Measurements from ENCODE around the gene GNAS-AS1. TPM values are rescaled to one million over a fixed set of nuclear protein-coding genes. Genes with fewer than 3 reads are reported as not detected.
A peak's percentile ranks its signal among the peaks of the same experiment; 100 is the strongest.

Gene GNAS-AS1
- total and polyA plus RNA-seq, 2 donors (not counting 1 experiment from before 2014, with no cell fraction given), result 1.5 TPM; not detected in 1

- no peak for ATAC-seq (ENCODE audit: low read depth)
- intact Hi-C loops (cut with micrococcal nuclease), result no loop called here
- POLR2A ChIA-PET, result no interaction called here
Observed at GRCh38 chr20:58865843-58866242, 15.1 kb upstream of the GNAS-AS1 start.

DNA sequence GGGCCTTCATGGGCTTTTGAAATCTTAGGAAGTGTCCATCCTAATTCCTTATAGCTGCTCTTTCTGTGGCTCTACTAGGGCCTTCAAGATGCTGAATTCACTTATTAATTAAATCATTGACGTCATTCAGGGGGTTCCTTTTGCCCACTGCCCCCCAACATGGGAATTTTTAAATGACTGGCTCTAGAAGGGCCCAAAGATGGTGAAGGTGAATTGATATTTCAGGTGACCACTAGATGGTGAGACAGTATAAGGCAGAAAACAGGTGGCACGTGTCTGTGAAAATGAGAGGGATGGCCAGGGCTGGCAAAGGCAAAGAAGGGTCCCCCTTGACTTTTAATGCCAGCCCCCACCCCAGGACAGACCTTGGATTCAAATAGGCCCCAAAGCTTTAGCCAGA, 13.6 kb upstream of the GNAS-AS1 start:
- POLR2A ChIA-PET, result no interaction called here
- H3K27ac Mint-ChIP-seq, result no peak overlapping the region
- CTCF ChIA-PET, result interaction anchor here (0.9 to 6.6 kb wide), 9 partner anchors 10 to 631 kb away, joined by 3 to 58 read pairs (median 4); no protein-coding TSS in a partner anchor
- DNase-seq (peak; percentile 48), ATAC-seq (ENCODE audit: low read depth) (no peak)
- Histone ChIP-seq H3K4me2 (replicated peaks; ENCODE audit: low read depth, low read length, poor library complexity, severe bottlenecking) (no peak overlapping the region), H3K27ac (ENCODE audit: low read length in 2 of 2) (no peak overlapping the region), H3K9me3 (ENCODE audit: control extremely low read depth in 1 of 3, control insufficient read depth in 2 of 3, insufficient read depth in 1 of 3, low read length in 2 of 3) (no peaks in the 10 kb centered on the region), H4K20me1 (ENCODE audit: control insufficient read depth, insufficient read depth, low read length, poor library complexity, severe bottlenecking) (no peaks in the 10 kb centered on the region), H3K4me3 (ENCODE audit: control extremely low read depth in 1 of 5, extremely low read depth in 1 of 5, insufficient read depth in 1 of 5, low read depth in 2 of 5, low read length in 4 of 5) (no peak overlapping the region), H3K27me3 (replicated peaks in 1 of 4; ENCODE audit: control extremely low read depth in 1 of 4, control insufficient read depth in 3 of 4, insufficient read depth in 4 of 4, low read length in 3 of 4) (peaks cover 0 to 10% (median 3%) of the 10 kb centered on the region in 4 experiments), H2AFZ (ENCODE audit: insufficient read depth, low read depth, low read length, poor library complexity, severe bottlenecking) (no peak overlapping the region), H3K79me2 (ENCODE audit: control insufficient read depth, insufficient read depth, low read length) (no peaks in the 10 kb centered on the region), H3K4me1 (ENCODE audit: control insufficient read depth in 2 of 2, insufficient read depth in 2 of 2, low read length in 2 of 2) (peaks cover 0 to 2% of the 10 kb centered on the region in 2 donors), H3K9ac (ENCODE audit: low read length) (no peak overlapping the region), H3K36me3 (replicated peaks in 1 of 2; ENCODE audit: control extremely low read depth in 1 of 2, control insufficient read depth in 1 of 2, extremely low read depth in 1 of 2, insufficient read depth in 2 of 2, low read length in 1 of 2) (no peaks in the 10 kb centered on the region)
- no CpG with 5 or more reads among the region's 2 CpGs for WGBS (ENCODE audit: insufficient coverage)
- peaks cover 22% of the 10 kb centered on the region for H3K27me3 Mint-ChIP-seq
- intact Hi-C loops (cut with micrococcal nuclease), result loop anchor here (1.0 kb wide), 1 partner anchor 343 kb away; no protein-coding TSS in a partner anchor
- peak; percentile 55 for TF ChIP-seq CTCF (IDR thresholded peaks at IDR 0.05)
- no peak for TF ChIP-seq EZH2 (IDR thresholded peaks at IDR 0.05; ENCODE audit: borderline replicate concordance, insufficient read depth, low read depth, low read length, poor library complexity, severe bottlenecking)
- H3K9me3 Mint-ChIP-seq (ENCODE audit: insufficient read depth), result no peaks in the 10 kb centered on the region
- H3K4me3 Mint-ChIP-seq, result no peak overlapping the region
- no peaks in the 10 kb centered on the region for H3K4me1 Mint-ChIP-seq

More at GRCh38 chr20:58865843-58866242, 15.1 kb upstream of the GNAS-AS1 start:
- Histone ChIP-seq H3K9me3 (ENCODE audit: control extremely low read depth in 1 of 3, control insufficient read depth in 2 of 3, insufficient read depth in 1 of 3, low read length in 2 of 3) (no peaks in the 10 kb centered on the region), H3K4me3 (ENCODE audit: control extremely low read depth in 1 of 5, extremely low read depth in 1 of 5, insufficient read depth in 1 of 5, low read depth in 2 of 5, low read length in 4 of 5) (no peak overlapping the region), H3K27ac (ENCODE audit: low read length in 2 of 2) (no peak overlapping the region), H3K4me2 (replicated peaks; ENCODE audit: low read depth, low read length, poor library complexity, severe bottlenecking) (no peak overlapping the region), H3K79me2 (ENCODE audit: control insufficient read depth, insufficient read depth, low read length) (no peaks in the 10 kb centered on the region), H2AFZ (ENCODE audit: insufficient read depth, low read depth, low read length, poor library complexity, severe bottlenecking) (no peak overlapping the region), H3K27me3 (replicated peaks in 1 of 4; ENCODE audit: control extremely low read depth in 1 of 4, control insufficient read depth in 3 of 4, insufficient read depth in 4 of 4, low read length in 3 of 4) (peaks cover 0 to 10% (median 3%) of the 10 kb centered on the region in 4 experiments), H3K36me3 (replicated peaks in 1 of 2; ENCODE audit: control extremely low read depth in 1 of 2, control insufficient read depth in 1 of 2, extremely low read depth in 1 of 2, insufficient read depth in 2 of 2, low read length in 1 of 2) (no peaks in the 10 kb centered on the region), H3K4me1 (ENCODE audit: control insufficient read depth in 2 of 2, insufficient read depth in 2 of 2, low read length in 2 of 2) (peaks cover 5 to 9% of the 10 kb centered on the region in 2 donors), H3K9ac (ENCODE audit: low read length) (no peak overlapping the region), H4K20me1 (ENCODE audit: control insufficient read depth, insufficient read depth, low read length, poor library complexity, severe bottlenecking) (no peaks in the 10 kb centered on the region)
- TF ChIP-seq EZH2 (IDR thresholded peaks at IDR 0.05; ENCODE audit: borderline replicate concordance, insufficient read depth, low read depth, low read length, poor library complexity, severe bottlenecking) (no peak), CTCF (IDR thresholded peaks at IDR 0.05) (no peak)
- Mint-ChIP-seq H3K4me1 (peaks cover 6% of the 10 kb centered on the region), H3K4me3 (no peak overlapping the region), H3K9me3 (ENCODE audit: insufficient read depth) (no peaks in the 10 kb centered on the region), H3K27ac (no peak overlapping the region), H3K27me3 (peaks cover 18% of the 10 kb centered on the region)
- CTCF ChIA-PET, result interaction anchor here (1.2 to 6.6 kb wide), 8 partner anchors 208 to 630 kb away, joined by 3 to 58 read pairs (median 8); no protein-coding TSS in a partner anchor
- DNase-seq, result no peak
- WGBS (ENCODE audit: insufficient coverage), result no CpG with 5 or more reads among the region's 2 CpGs

All from B cell (primary cell).